Bronchial epithelial cell (primary cell): Measurements from ENCODE around the gene CNTNAP1. TPM values are rescaled to one million over a fixed set of nuclear protein-coding genes. Genes with fewer than 3 reads are reported as not detected.

ENCODE experiments used
- DNase-seq: peaks from one replicate; pipeline ENCODE4 v3.0.0-alpha.2; 2010; ENCODE audit warnings: low read depth
- FAIRE-seq: peaks from 2 replicates; lab custom pipeline; 2011; peaks lifted over from hg19 to GRCh38; lab: Jason Lieb, UNC
- H3K27me3 ChIP-seq: 2 replicates; pipeline ENCODE4 v1.5.1; 2011; ENCODE audit warnings: low read length; ENCODE audit not compliant: control insufficient read depth, insufficient read depth
- H3K36me3 ChIP-seq: 2 replicates; pipeline ENCODE4 v1.5.1; 2011; ENCODE audit warnings: low read length; ENCODE audit not compliant: control insufficient read depth, insufficient read depth
- H3K4me3 ChIP-seq: 2 replicates; pipeline ENCODE4 v1.5.1; 2011; ENCODE audit warnings: mild to moderate bottlenecking, low read depth, low read length, control low read depth
- total RNA-seq: library from RNA; depleted of rRNA; stranded (reverse); fragments of >200 nt; gene quantifications from 2 replicates; pipeline ENCODE4 v1.2.1, GENCODE V29; 2014
- TF ChIP-seq, protein P1 (sequence below): IDR thresholded peaks from 2 replicates; pipeline ENCODE4 v1.5.1; 2011; ENCODE audit warnings: mild to moderate bottlenecking, moderate library complexity, low read length, control low read depth, inconsistent platforms; ENCODE audit not compliant: insufficient read depth, severe bottlenecking

Gene CNTNAP1
- total RNA-seq, 1 donor from 2014 or later, result 0.53 TPM

DNA sequence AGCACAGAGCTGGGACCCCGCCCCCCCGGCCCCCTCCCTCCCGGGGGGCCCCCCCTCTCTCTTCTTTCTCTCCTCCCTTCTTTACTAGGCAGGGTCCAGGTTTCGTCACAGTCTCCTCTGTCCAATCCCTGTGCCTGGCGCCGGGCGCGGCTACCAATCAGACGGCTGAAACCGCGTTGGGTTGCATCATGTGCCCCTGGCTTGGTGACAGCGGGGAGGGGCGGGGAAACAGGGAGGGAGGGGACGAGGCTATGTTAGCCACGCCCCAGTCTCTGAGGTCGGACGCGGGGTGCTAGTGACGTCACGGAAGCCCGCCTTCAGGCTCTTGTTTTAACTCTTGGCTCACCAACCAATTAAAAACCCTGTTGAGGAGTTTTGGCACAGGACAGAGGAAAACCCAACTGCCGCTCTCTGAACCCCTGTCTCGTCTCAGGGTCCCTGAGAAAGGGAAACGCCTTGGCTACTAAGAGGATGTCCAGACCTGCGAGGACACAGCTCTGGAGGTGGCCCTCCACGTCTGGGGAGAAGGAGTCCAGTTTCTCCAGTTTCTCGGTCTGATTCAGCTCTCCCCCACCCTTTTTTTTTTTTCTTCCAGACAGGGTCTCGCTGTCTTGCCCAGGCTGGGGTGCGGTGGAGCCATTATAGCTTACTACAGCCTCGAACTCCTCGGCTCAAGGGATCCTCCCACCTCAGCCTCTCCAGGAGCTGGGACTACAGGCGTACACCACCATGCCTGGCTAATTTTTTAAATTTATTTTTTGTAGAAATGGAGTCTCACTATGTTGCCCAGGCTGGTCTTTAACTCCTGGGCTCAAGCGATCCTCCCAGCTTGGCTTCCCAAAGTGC is 5.1 kb upstream of the CNTNAP1 start:
- Histone ChIP-seq H3K27me3 (no peaks in the 10 kb centered on the region), H3K4me3 (peak overlapping the region; percentile 97), H3K36me3 (peaks cover 8% of the 10 kb centered on the region)
- FAIRE-seq (peak; percentile 23), DNase-seq (peak; percentile 96)
- TF ChIP-seq, protein P1, sequence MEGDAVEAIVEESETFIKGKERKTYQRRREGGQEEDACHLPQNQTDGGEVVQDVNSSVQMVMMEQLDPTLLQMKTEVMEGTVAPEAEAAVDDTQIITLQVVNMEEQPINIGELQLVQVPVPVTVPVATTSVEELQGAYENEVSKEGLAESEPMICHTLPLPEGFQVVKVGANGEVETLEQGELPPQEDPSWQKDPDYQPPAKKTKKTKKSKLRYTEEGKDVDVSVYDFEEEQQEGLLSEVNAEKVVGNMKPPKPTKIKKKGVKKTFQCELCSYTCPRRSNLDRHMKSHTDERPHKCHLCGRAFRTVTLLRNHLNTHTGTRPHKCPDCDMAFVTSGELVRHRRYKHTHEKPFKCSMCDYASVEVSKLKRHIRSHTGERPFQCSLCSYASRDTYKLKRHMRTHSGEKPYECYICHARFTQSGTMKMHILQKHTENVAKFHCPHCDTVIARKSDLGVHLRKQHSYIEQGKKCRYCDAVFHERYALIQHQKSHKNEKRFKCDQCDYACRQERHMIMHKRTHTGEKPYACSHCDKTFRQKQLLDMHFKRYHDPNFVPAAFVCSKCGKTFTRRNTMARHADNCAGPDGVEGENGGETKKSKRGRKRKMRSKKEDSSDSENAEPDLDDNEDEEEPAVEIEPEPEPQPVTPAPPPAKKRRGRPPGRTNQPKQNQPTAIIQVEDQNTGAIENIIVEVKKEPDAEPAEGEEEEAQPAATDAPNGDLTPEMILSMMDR, result no peak

GRCh38 chr17:42677921-42678781 is 4.2 kb upstream of the CNTNAP1 start:
- peaks cover 4% of the 10 kb centered on the region for H3K36me3 ChIP-seq
- no peaks in the 10 kb centered on the region for H3K27me3 ChIP-seq
- TF ChIP-seq, protein P1, result no peak
- no peak for FAIRE-seq
- peak; percentile 58 for DNase-seq
- peak overlapping the region; percentile 56 for H3K4me3 ChIP-seq

DNA sequence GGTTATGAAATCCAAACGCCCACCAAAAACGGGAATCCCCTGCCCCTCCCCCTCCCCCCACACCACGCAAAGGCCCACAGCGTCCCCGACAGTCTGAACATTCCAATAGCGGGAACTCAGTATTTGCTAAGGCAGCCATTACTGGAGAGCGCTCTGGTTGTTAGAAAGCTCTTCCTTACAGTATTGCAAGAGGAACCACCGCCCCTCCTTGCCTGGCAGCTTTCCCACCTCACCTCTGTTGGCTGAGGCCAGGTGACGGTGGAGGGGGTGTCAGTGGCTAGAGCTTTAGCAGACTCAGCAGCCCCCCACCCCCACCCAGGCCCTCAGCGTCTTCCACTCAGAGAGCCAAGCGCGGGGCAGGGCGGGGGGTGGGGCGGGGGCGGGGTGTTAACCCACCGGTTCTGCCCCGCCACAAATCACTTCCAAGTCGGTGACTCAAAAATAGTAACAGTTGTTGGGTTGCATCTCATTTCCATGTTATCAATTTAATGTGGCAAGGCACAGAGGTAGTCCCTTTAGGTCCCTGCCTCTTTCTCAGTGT is 3.3 kb upstream of the CNTNAP1 start:
- TF ChIP-seq, protein P1, result no peak
- Histone ChIP-seq H3K4me3 (peak overlapping the region; percentile 32), H3K27me3 (no peaks in the 10 kb centered on the region), H3K36me3 (peaks cover 1% of the 10 kb centered on the region)
- FAIRE-seq (no peak), DNase-seq (peak; percentile 73)

GRCh38 chr17:42679492-42680330 is 2.6 kb upstream of the CNTNAP1 start:
- DNase-seq (peak; percentile 58), FAIRE-seq (no peak)
- Histone ChIP-seq H3K27me3 (no peaks in the 10 kb centered on the region), H3K36me3 (no peaks in the 10 kb centered on the region), H3K4me3 (peak overlapping the region; percentile 32)
- TF ChIP-seq, protein P1, result peak; percentile 91

GRCh38 chr17:42680331-42680808 is 2.0 kb upstream of the CNTNAP1 start:
- H3K27me3 ChIP-seq, result no peaks in the 10 kb centered on the region
- TF ChIP-seq, protein P1, result no peak
- H3K4me3 ChIP-seq, result no peak overlapping the region
- H3K36me3 ChIP-seq, result no peaks in the 10 kb centered on the region
- FAIRE-seq, result no peak
- no peak for DNase-seq
